Ovary (tissue), 9 donors: ENCODE data around the gene WASF1. TPM values are rescaled to one million over a fixed set of nuclear protein-coding genes. Genes with fewer than 3 reads are reported as not detected.

Experiments
- DNase-seq, 5 donors: peaks; one replicate each; pipeline ENCODE4 v3.0.0-alpha.2; 2019 to 2020
- H3K27ac ChIP-seq, 2 donors: fragments of 200-600 bp; one replicate each; pipeline versions ENCODE4 v1.5.1 to v1.8.0; 2019 to 2022
- H3K27me3 ChIP-seq: fragments of 200-600 bp; one replicate; pipeline ENCODE4 v1.8.0; 2022
- H3K36me3 ChIP-seq: fragments of 200-600 bp; sonication (generic); one replicate; pipeline ENCODE4 v1.5.1; 2019
- H3K4me1 ChIP-seq: one replicate; pipeline ENCODE4 v1.8.1; 2013; ENCODE audit warnings: mild to moderate bottlenecking, moderate library complexity; ENCODE audit not compliant: insufficient read depth
- H3K4me3 ChIP-seq: fragments of 200-600 bp; sonication (generic); one replicate; pipeline ENCODE4 v1.5.1; 2017
- H3K9me3 ChIP-seq, 2 donors: fragments of 200-600 bp in 1 of 2; sonication (generic) in 1 of 2; one replicate each; pipeline versions ENCODE4 v1.5.1 to v1.8.1; 2013 to 2019; ENCODE audit warnings: mild to moderate bottlenecking in 1 of 2, moderate library complexity in 1 of 2
- CTCF ChIP-seq, 3 donors: fragments of 450-650 bp in 2 of 3; fragments of 200-600 bp in 1 of 3; IDR thresholded peaks; one replicate each; pipeline versions ENCODE4 v1.5.1 to v1.8.0; 2016 to 2022; ENCODE audit warnings: antibody characterized with exemption in 3 of 3, mild to moderate bottlenecking in 1 of 3
- EP300 ChIP-seq: sonication (generic); formaldehyde crosslinking; IDR thresholded peaks from one replicate; pipeline ENCODE4 v1.6.1; 2017; ENCODE audit warnings: antibody characterized with exemption
- POLR2A ChIP-seq: fragments of 450-650 bp; IDR thresholded peaks from one replicate; pipeline ENCODE4 v1.6.1; 2017; ENCODE audit warnings: antibody characterized with exemption, mild to moderate bottlenecking, moderate library complexity
- WGBS, 3 donors: extraction: QIAGEN DNeasy Blood & Tissue Kit in 1 of 3; methylation state at CpG; one replicate each; pipeline versions ENCODE4 v1.1.5 to v1.1.7; 2013 to 2017; 5-methylcytosine and 5-hydroxymethylcytosine counted together
- intact Hi-C, 4 donors: fragments of 100-400 bp; cut with DNase I; formaldehyde crosslinking; loops; one replicate each; pipeline versions ENCODE4 v1.11.0 to v1.15.1; 2022 to 2023
- polyA plus RNA-seq, 2 donors: library from polyadenylated mRNA; stranded (reverse); fragments of 200-250 nt in 1 of 2; fragments of 350-450 nt in 1 of 2; fragmentation: Illumina TruSeq in 1 of 2; extraction: RNeasy Lipid Tissue Mini Kit (QIAGEN cat#74804) in 1 of 2; gene quantifications; one replicate each; pipeline ENCODE4 v1.2.3, GENCODE V29; 2013 to 2014
- total RNA-seq, 7 donors: library from RNA; depleted of rRNA in 2 of 7; stranded (reverse); fragments of >200 nt in 2 of 7; fragmentation: NEBNext Ultra II Directional in 3 of 7; extraction: Animal tissue kit (Norgen Biotek cat#: 25700) in 3 of 7; gene quantifications; one replicate each; pipeline versions ENCODE4 v1.1.0 to v1.2.4, GENCODE V29; 2016 to 2023
- donor health status: DM: no; HTN: no; CAD: no; lungs with moderate emphysema.
- donor health status: DM: no; HTN: no; CAD: no.
- donor health status: Bipolar disorder and iron deficiency.
- donor health status: DM: yes; HTN: yes; CAD: no.
- donor health status: DM: no; HTN: no; CAD: no.
- donor health status: DM: yes; HTN: yes; CAD: no.

WASF1 gene
- total and polyA plus RNA-seq, 9 donors: 16.1 to 40.6 (median 22.5) TPM

GRCh38 chr6:110158479-110158878 lies 21.0 kb downstream of the WASF1 start:
- 95 to 100% (median 97%) methylated on average over 1 of the region's 1 CpG for WGBS, 3 donors
- H3K9me3 ChIP-seq: no peaks in the 10 kb centered on the region
- no peak overlapping the region for H3K27ac ChIP-seq
- intact Hi-C loops: no loop called here
- no peak for TF ChIP-seq CTCF (IDR thresholded peaks at IDR 0.05)
- TF ChIP-seq EP300: no peak
- TF ChIP-seq POLR2A: no peak
- H3K36me3 ChIP-seq: no peaks in the 10 kb centered on the region
- no peaks in the 10 kb centered on the region for H3K27me3 ChIP-seq
- H3K4me3 ChIP-seq: no peak overlapping the region
- no peak for DNase-seq
- no peaks in the 10 kb centered on the region for H3K4me1 ChIP-seq

GRCh38 chr6:110147870-110148269 lies 31.6 kb downstream of the WASF1 start:
- Histone ChIP-seq H3K4me1 (no peaks in the 10 kb centered on the region), H3K36me3 (no peaks in the 10 kb centered on the region), H3K27ac (no peak overlapping the region), H3K9me3 (no peaks in the 10 kb centered on the region), H3K27me3 (peaks cover 3% of the 10 kb centered on the region), H3K4me3 (no peak overlapping the region)
- no peak for TF ChIP-seq POLR2A
- TF ChIP-seq EP300: no peak
- no peak for TF ChIP-seq CTCF (IDR thresholded peaks at IDR 0.05)
- intact Hi-C loops: no loop called here
- 91 to 93% (median 93%) methylated on average over 3 of the region's 3 CpGs for WGBS, 3 donors
- DNase-seq: no peak

- WGBS, 3 donors: 97 to 98% (median 97%) methylated on average over 2 of the region's 2 CpGs
- Histone ChIP-seq H3K4me1 (no peaks in the 10 kb centered on the region), H3K4me3 (no peak overlapping the region), H3K36me3 (no peaks in the 10 kb centered on the region), H3K9me3 (no peaks in the 10 kb centered on the region), H3K27ac (no peak overlapping the region), H3K27me3 (no peaks in the 10 kb centered on the region)
- no peak for TF ChIP-seq POLR2A
- no peak for TF ChIP-seq CTCF (IDR thresholded peaks at IDR 0.05)
- no peak for TF ChIP-seq EP300
- intact Hi-C loops: no loop called here
- DNase-seq: no peak
These were observed 38.8 kb downstream of the WASF1 start for GRCh38 chr6:110140650-110141049.

GRCh38 chr6:110139052-110139451 lies 40.4 kb downstream of the WASF1 start:
- intact Hi-C loops: no loop called here
- TF ChIP-seq POLR2A: no peak
- TF ChIP-seq CTCF (IDR thresholded peaks at IDR 0.05): no peak
- TF ChIP-seq EP300: no peak
- WGBS, 3 donors: 96 to 98% (median 96%) methylated on average over 9 of the region's 9 CpGs
- no peaks in the 10 kb centered on the region for H3K4me1 ChIP-seq
- no peak overlapping the region for H3K4me3 ChIP-seq
- no peaks in the 10 kb centered on the region for H3K9me3 ChIP-seq
- no peak overlapping the region for H3K27ac ChIP-seq
- no peaks in the 10 kb centered on the region for H3K27me3 ChIP-seq
- H3K36me3 ChIP-seq: no peaks in the 10 kb centered on the region
- no peak for DNase-seq
